Testis (tissue), 3 donors: ENCODE measurements around the gene SND1. TPM values are rescaled to one million over a fixed set of nuclear protein-coding genes. Genes with fewer than 3 reads are reported as not detected.

ENCODE experiments used
- DNase-seq: peaks from one replicate; pipeline ENCODE4 v3.0.0-alpha.2; 2019
- H3K27ac ChIP-seq, 2 donors: fragments of 200-600 bp; sonication (generic); one replicate each; pipeline ENCODE4 v1.5.1; 2019
- H3K27me3 ChIP-seq: fragments of 200-600 bp; sonication (generic); one replicate; pipeline ENCODE4 v1.5.1; 2019
- H3K36me3 ChIP-seq: fragments of 200-600 bp; sonication (generic); one replicate; pipeline ENCODE4 v1.5.1; 2017; ENCODE audit warnings: low read depth; ENCODE audit errors: missing control alignments
- H3K4me1 ChIP-seq: fragments of 200-600 bp; sonication (generic); one replicate; pipeline ENCODE4 v1.5.1; 2019
- H3K4me3 ChIP-seq, 2 donors: fragments of 200-600 bp; sonication (generic); one replicate each; pipeline ENCODE4 v1.5.1; 2017 to 2019
- H3K9me3 ChIP-seq: fragments of 200-600 bp; sonication (generic); one replicate; pipeline ENCODE4 v1.5.1; 2017
- POLR2A ChIP-seq: fragments of 450-650 bp; IDR thresholded peaks from one replicate; pipeline ENCODE4 v1.6.1; 2017; ENCODE audit warnings: antibody characterized with exemption, mild to moderate bottlenecking, moderate library complexity
- WGBS, 2 donors: methylation state at CpG; one replicate each; pipeline ENCODE4 v1.1.5; 2018; 5-methylcytosine and 5-hydroxymethylcytosine counted together
- intact Hi-C: fragments of 100-400 bp; cut with DNase I; formaldehyde crosslinking; loops from one replicate; pipeline ENCODE4 v1.15.1; 2023; ENCODE audit warnings: low total_unique reads
- polyA plus RNA-seq: library from polyadenylated mRNA; stranded (reverse); fragments of 350-450 nt; fragmentation: Illumina TruSeq; extraction: RNeasy Lipid Tissue Mini Kit (QIAGEN cat#74804); gene quantifications from one replicate; pipeline ENCODE4 v1.2.3, GENCODE V29; 2014; ENCODE audit warnings: low read depth, low replicate concordance; ENCODE audit not compliant: insufficient read depth
- total RNA-seq, 2 donors: library from RNA; depleted of rRNA; stranded (reverse); fragments of >200 nt; gene quantifications; one replicate each; pipeline ENCODE4 v1.2.3, GENCODE V29; 2016
- TF ChIP-seq, protein P1 (sequence below), 3 experiments: fragments of 450-650 bp in 2 of 3; fragments of 200-600 bp in 1 of 3; sonication (generic) in 1 of 3; IDR thresholded peaks; one replicate each; pipeline ENCODE4 v1.5.1; 2016 to 2019; ENCODE audit warnings: antibody characterized with exemption in 3 of 3, mild to moderate bottlenecking in 2 of 3, moderate library complexity in 1 of 3

SND1 gene
- total and polyA plus RNA-seq, 3 donors from 2014 or later: 132 to 207 (median 179) TPM

DNA sequence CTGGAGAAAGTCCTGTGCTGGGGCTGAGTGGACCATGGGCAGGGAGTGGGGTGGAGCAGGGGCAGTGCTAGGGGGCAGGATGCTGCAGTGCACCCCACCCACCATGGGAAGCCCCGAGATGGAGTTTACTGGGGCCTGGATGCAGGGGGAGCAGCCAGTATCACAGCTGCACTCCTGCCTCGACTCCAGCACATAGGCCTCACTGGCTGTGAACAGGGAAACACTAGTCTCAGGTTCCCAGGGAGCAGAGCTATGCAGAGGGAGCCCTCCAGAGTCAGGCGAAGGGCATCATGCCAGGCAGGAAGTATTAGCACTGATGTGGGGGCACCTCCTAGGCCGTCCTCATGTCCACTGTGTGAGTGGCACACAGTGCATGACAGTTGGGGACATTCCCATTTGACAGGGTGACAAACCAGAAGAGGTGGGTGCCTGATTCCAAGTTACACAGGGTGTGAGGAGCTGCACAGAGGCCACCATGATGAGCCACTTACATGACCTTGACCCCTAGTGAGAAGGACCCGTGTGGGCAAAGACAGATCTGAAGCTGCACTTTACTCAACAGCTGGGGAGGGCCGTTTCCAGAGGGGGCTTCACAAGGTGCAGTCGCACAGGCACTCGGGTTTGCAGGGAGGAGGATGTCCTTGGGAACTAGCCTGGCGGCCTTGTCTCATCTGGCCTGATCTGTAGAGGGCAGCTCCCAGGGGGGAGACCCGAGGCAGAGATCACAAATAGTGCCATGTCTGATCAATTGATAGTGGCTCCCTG is 449.1 kb downstream of the SND1 start:
- TF ChIP-seq, protein P1, sequence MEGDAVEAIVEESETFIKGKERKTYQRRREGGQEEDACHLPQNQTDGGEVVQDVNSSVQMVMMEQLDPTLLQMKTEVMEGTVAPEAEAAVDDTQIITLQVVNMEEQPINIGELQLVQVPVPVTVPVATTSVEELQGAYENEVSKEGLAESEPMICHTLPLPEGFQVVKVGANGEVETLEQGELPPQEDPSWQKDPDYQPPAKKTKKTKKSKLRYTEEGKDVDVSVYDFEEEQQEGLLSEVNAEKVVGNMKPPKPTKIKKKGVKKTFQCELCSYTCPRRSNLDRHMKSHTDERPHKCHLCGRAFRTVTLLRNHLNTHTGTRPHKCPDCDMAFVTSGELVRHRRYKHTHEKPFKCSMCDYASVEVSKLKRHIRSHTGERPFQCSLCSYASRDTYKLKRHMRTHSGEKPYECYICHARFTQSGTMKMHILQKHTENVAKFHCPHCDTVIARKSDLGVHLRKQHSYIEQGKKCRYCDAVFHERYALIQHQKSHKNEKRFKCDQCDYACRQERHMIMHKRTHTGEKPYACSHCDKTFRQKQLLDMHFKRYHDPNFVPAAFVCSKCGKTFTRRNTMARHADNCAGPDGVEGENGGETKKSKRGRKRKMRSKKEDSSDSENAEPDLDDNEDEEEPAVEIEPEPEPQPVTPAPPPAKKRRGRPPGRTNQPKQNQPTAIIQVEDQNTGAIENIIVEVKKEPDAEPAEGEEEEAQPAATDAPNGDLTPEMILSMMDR (IDR thresholded peaks at IDR 0.05): no peak
- no peak for TF ChIP-seq POLR2A
- Histone ChIP-seq H3K4me1 (peaks cover 15% of the 10 kb centered on the region), H3K27me3 (no peaks in the 10 kb centered on the region), H3K27ac (no peak overlapping the region), H3K4me3 (no peak overlapping the region), H3K9me3 (no peaks in the 10 kb centered on the region), H3K36me3 (no peaks in the 10 kb centered on the region)
- intact Hi-C loops: no loop called here
- 52 to 69% methylated on average over 6 to 10 of the region's 10 CpGs for WGBS, 2 donors
- no peak for DNase-seq

- intact Hi-C loops: no loop called here
- no peaks in the 10 kb centered on the region for H3K36me3 ChIP-seq
- H3K4me3 ChIP-seq: peak overlapping the region in 1 of 2 donors; percentile 55
- DNase-seq: no peak
- H3K27me3 ChIP-seq: no peaks in the 10 kb centered on the region
- H3K4me1 ChIP-seq: peaks cover 15% of the 10 kb centered on the region
- no peak overlapping the region for H3K27ac ChIP-seq
- TF ChIP-seq, protein P1 (IDR thresholded peaks at IDR 0.05): no peak
- TF ChIP-seq POLR2A: no peak
- no peaks in the 10 kb centered on the region for H3K9me3 ChIP-seq
- 48 to 51% methylated on average over 6 to 7 of the region's 7 CpGs for WGBS, 2 donors
These were observed 450.7 kb downstream of the SND1 start for GRCh38 chr7:128102490-128103291.

DNA sequence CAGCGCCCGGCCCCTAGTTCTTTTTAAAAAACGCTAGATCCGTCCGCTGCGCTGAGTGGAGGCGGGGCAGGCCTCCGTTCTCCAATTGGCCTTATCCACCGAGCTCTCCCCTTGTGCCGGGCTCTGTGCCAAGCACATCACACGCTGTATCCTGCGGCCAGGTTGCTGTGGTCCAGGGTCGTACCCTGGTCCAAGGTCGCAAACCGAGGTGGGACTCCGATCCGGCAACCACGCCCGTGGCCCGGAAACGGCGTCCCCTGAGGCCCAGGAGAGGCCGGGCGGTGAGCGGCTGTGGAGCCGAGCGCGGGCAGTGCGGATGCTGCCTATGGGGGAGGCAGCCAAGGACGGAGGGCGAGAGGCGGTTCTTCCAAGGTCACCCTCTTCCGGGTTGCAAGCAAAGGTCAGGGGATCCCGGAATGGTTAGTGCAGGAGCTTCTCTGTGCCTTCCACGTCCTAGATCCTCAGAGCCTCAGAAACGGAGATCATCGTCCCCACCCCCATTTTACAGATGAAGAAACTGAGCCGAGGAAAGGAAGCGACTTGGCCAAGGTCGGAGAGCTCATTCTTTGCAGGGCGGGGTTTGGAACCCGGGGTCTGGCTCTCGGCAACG is 451.6 kb downstream of the SND1 start:
- TF ChIP-seq, protein P1 (IDR thresholded peaks at IDR 0.05): no peak
- TF ChIP-seq POLR2A: no peak
- no peaks in the 10 kb centered on the region for H3K9me3 ChIP-seq
- intact Hi-C loops: no loop called here
- H3K4me3 ChIP-seq: peak overlapping the region; percentile 41 to 55
- H3K36me3 ChIP-seq: no peaks in the 10 kb centered on the region
- peaks cover 15% of the 10 kb centered on the region for H3K4me1 ChIP-seq
- H3K27me3 ChIP-seq: no peaks in the 10 kb centered on the region
- H3K27ac ChIP-seq: no peak overlapping the region
- DNase-seq: peak; percentile 81
- 1 to 4% methylated on average over 17 to 42 of the region's 44 CpGs for WGBS, 2 donors

DNA sequence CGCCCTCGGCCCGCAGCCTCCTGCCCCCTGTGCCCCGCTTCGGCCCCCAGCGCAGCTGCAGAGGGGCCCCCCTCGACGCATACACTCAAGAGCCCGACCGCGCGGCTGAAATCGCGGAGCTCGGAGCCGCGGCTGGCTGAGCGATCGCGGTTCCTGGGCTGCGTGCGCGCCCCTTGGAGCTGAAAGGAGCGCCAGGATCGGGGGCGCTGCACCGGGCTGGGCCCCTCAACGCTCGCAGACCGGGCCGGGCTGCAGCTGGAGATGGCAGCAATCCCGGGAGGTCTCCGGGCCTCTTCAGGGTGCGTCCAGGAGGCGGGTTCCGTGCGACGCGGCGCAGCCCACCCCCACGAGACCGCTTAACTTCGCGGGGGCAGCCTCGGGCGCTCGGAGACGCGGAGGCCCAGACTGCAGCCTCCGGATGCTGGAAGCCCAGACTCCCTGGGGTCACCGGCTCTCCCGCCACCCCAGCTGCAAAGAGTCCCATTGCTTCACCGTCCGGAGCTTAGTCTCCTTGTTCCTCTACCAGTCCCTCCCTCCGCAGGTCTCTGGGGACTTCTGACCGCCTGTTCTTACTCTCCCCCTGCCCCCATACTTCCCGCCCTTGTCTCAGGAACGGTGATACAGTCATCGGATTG is 452.2 kb downstream of the SND1 start:
- no peaks in the 10 kb centered on the region for H3K27me3 ChIP-seq
- intact Hi-C loops: no loop called here
- peaks cover 15% of the 10 kb centered on the region for H3K4me1 ChIP-seq
- H3K27ac ChIP-seq: no peak overlapping the region
- no peaks in the 10 kb centered on the region for H3K36me3 ChIP-seq
- H3K9me3 ChIP-seq: no peaks in the 10 kb centered on the region
- TF ChIP-seq, protein P1 (IDR thresholded peaks at IDR 0.05): no peak
- TF ChIP-seq POLR2A: no peak
- DNase-seq: peak; percentile 32
- WGBS, 2 donors: 4 to 5% methylated on average over 9 to 24 of the region's 59 CpGs
- peak overlapping the region; percentile 41 to 55 for H3K4me3 ChIP-seq
